Endometrial microvascular endothelial cells (primary cell): Measurements from ENCODE around the gene SLC25A21. TPM values are rescaled to one million over a fixed set of nuclear protein-coding genes. Genes with fewer than 3 reads are reported as not detected.

Source experiments
- in situ Hi-C: cut with HindIII; loops from 2 replicates; pipeline ENCODE4 v1.10.0; 2017; ENCODE audit warnings: low sequenced_read_pairs, low pct_unique_long_range_greater_than_20kb; ENCODE audit errors: inconsistent ontology term
- total RNA-seq: library from RNA; depleted of rRNA; stranded (reverse); fragments of >200 nt; gene quantifications from one replicate; pipeline ENCODE4 v1.2.3, GENCODE V29; 2015; ENCODE audit errors: inconsistent ontology term

Gene SLC25A21
- total RNA-seq, 1 donor from 2014 or later: 1.4 TPM

DNA sequence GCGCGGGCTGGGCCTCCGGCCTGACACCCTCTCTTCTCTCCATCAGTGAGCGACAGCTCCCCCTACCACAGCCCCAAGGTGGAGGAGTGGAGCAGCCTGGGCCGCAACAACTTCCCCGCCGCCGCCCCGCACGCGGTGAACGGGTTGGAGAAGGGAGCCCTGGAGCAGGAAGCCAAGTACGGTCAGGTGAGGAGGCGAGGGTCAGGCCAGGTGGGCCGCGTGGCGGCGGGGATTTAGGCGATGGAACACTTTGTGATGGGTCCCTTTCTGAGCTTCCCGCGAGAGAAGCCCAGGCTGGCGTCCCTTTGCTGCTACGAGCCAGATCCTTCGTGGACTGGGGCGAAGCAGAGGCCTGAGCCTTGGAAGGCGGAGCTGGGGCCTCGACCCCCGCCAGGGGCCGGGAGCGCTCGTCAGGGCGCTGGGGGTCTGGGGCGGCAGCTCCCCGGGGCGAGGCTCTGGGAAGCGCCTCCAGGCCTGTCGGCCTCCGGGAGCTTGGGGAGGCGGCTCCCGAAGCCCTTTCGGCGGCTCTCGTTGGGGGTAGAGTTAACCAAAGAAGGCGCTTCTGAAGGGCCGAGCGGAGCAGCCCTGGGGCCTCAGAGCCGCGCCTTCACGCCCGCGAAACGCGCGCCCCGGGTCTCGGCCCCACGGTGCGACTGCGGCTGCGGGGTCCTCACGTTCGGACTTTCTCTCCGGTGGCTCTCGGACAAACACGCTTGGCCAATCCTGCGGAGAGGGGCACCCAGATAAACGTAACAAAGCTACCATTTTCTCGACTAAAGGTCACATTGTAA is 505.8 kb downstream of the SLC25A21 start:
- in situ Hi-C loops: no loop called here

DNA sequence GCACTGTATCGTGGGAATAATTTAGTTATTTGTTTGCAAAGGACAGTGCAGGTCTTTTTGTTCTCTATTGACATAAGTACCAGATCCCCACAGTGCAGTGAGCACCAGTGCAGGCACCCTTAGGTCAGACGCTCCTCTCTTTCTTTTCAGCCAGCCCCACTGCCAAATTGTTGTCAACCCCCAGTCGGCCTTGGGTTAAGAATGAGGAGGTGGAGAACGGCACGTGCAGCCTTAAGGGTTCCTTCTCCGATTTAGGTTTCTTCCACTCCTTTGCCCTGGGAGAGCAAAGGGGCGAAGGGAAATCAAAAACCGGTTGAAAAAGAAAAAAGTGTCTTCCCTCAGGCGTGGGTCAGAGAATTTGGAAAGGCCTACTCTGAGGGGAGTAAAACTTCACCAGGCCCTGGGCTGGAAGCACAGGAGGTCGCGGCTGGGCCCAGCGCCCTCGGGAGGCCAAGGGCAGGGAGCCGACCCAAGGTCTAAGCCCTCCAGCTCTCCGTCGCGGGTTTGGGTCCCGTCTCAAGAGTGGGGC is 506.5 kb downstream of the SLC25A21 start:
- in situ Hi-C loops: no loop called here

GRCh38 chr14:36664322-36665193 is 507.8 kb downstream of the SLC25A21 start:
- in situ Hi-C loops: no loop called here

DNA sequence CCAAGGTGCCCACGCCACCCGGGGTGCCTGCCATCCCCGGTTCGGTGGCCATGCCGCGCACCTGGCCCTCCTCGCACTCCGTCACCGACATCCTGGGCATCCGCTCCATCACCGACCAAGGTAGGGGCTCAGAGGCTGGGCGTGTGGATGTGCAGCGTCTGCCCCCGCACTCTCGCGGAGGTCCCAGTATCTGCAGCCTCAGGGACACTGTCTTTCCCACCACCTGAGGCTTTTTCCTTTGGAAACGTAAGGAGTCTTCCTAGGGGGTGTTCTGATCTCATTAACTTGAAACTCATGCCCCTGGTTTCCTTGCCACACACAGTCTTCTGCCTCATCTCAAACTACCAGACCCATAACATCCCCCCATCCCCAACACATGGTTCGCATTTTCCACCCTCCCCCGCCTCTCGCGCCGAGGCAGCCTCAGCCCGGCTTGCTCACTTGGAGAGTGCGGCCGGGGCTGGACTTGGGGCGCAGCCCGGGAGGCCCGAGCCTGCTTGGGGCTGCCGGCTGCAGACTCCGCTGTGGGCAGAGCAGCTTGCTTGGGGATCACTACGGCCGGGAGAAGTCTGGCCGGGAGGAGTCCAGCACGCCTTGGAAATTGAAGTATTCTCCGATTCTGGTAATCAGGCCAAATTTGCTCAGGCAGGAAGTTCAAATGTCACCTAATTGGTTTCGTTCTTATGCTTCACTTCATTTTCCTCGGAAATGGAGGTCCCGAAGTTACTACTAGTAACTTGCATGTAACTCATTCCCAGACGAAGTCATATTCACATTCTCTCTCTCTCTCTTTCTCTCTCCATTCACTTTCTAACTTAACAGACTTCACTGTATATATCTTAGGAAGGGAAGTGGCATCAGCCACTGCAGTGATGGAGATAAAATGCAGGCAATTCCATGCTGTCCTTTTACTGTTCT is 508.7 kb downstream of the SLC25A21 start:
- in situ Hi-C loops: no loop called here

GRCh38 chr14:36662543-36663403 is 509.6 kb downstream of the SLC25A21 start:
- in situ Hi-C loops: no loop called here

DNA sequence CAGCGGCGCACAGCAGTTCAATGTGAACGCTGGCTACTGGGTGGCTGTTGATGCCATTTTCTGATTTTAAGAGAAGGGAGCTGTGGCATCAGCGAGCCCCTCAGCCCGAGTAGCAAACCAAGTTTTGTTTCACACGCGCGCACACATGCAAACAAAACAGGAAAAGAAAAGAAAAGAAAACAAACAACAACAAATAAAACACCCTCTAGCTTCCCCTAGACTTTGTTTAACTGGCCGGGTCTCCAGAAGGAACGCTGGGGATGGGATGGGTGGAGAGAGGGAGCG is 510.2 kb downstream of the SLC25A21 start:
- in situ Hi-C loops: no loop called here

DNA sequence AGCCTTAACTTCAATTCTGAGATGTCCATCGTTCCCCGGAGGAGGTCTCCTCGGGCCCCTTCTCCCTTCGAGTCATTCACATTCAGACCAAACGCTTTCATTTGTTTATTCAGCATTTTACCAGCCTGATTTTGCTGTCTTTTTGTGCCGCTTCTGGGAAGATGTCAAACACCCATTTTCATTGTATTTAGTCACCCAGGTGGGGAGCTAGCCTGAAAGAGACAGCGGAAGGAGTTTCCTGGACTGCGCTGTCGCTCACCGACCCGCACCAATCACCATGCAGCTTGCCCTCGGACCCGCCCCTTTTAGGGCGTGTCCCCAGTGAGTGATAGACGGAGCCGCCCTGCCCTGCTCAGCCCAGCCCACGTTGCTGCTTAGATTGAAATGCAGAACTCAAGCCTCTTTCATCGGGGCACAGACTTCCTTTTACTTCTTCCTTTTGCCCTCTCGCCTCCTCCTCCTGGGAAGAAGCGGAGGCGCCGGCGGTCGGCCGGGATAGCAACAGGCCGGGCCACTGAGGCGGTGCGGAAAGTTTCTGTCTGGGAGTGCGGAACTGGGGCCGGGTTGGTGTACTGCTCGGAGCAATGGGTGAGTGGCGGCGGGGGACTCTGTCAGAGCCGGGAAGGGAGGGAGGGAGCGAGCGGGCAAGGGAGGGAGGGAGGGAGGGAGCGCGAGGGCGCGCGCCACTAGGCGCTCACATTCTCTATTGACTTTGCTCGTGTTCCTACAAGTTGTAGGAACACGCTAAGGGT is 510.7 kb downstream of the SLC25A21 start, which contains the start of gene PAX9:
PAX9 (plus strand) TSS at position 355 of the 752 bp plus-strand sequence; CDS start at position 585, 230 bp downstream.
- in situ Hi-C loops: no loop called here

GRCh38 chr14:36660736-36661505 is 511.5 kb downstream of the SLC25A21 start:
- in situ Hi-C loops: no loop called here

DNA sequence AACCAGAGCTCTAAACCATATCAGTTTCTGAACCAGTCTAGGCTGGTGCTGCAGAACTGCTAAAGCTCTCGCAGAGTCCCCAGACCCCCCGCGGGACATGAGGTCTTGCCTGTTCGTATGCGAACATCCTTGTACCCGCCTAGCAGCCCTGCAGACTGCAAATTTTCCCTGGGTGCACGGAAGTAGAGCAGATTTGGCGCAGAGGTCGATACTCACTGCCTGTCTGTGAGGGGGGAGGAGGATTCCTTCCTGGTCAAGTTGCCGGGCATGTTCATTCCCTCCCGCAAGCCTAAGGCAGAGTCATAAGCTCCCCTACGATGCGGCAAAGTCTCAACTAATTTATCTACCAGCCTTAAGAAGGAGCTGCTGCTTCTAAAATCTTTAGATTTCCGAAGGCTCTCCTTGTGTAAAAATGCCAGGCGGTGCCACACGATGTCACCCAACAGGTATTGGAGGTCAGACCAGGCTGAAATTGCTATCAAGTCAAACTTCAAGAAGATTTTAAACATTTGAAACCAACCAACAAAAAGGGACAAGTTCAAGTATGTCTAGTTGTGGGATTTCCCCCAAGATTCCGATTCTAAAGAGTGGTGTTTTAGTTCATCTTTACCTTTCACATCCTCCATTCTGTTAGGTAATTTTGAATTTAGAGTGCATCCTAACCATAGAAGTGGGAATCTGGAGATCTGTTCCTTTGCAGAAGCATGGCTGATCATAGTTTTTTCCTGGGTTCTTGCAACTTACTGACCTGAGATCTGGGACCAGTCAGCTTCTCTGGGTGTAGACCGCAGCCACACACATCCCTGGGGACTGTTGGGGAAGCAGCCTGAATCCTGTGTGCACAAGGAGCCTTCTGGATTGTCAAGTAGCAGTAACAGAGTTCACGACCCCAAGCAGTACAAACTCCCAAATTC is 512.3 kb downstream of the SLC25A21 start:
- in situ Hi-C loops: no loop called here

DNA sequence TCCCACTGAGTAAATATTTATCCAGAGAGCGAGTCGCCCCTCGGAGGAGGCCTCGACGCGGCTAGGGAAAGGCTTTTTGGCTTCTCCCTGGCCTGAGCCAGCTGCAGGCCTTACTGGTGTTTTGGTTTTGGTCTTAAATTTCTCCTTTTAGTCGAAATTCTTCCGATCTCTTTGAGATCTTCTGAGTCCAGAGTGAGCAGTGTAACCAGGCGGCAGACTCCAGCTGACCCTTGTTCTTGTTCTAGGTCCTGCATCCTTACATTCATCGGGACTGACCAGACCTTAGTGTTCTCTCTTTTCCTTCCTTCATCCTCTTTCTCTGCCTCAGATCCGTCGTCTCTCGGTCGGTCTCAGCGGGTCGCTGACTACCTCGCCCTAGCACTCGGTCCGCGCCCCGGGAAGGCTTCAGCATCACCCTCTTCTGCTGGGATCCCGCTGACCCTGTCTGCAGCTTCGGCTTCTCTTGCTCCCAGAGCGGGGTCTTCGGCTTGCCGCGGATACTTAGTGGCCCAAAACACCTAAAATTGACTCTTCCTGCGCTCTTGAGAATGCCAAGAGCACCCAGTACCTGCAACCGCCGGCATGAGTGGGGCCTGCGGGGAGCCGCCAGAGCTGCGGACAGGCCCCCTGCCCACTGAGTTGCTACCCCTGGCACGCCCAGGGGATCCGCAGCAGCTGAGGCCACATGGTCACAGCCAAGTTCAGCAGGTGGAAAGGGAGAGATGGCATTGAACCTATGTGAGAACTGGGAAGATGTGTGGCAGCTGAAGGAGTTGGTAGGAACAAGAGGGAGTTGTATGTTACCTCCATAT is 513.2 kb downstream of the SLC25A21 start:
- in situ Hi-C loops: no loop called here

GRCh38 chr14:36658123-36659009 is 514.0 kb downstream of the SLC25A21 start:
- in situ Hi-C loops: no loop called here

GRCh38 chr14:36657399-36658122 is 514.8 kb downstream of the SLC25A21 start:
- in situ Hi-C loops: no loop called here

DNA sequence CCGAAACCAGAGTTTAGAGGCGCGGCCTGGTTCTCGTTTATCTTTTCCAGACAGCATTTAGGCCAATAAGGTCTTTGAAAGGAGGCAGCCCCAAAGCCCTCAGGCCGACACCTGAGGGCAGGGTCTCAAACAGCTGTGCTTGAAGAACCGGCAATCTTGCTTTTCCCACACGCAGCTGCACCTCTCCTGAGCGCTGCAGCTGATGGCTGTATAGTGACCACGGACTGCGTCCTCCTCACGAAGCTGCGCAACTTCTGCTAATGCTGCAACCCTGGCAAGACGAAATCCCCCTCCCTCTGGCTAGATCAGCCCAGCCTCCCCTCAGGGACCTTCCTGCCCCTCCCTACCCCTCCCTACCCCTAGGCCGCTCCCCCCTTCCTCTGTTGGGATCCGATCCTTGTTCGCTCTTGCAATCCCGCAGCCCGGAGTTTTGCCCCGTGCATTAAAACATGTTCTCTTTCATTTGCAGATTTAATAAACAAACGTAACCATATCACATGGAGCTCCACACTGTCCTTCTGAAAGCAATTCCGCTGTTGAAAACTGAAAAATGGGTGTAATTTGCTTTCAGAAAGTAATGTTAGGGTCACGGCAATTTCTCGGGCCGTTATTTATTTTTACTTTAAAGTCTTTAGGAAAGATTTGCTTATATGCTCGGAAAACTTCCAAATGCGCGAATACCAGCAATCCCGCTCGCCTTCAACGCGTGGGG is 515.6 kb downstream of the SLC25A21 start:
- in situ Hi-C loops: no loop called here
